Measurements from ENCODE around the gene TMED1.

DNA sequence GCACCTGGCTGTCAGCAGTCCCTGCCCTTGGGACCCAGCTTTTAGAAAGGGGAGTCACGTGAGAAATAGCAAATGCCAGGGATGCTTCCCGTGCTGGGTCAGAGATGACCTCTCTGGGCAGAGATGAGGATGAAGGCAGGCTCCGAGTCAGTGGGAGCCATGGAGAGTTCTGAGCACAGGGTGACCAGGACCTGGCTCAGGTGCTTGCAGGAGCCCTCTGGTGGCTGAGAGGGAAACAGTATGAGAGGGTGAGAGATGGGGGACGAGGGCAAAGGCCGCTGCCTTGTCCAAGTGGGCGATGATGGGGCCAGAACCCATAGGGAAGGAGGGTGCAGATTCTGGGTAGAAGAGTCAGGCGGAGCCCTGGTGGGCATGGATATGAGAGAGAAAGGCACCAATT, 15.8 kb downstream of the TMED1 start:
- TF ChIP-seq CTCF (IDR thresholded peaks at IDR 0.05) (no peak), POLR2A (IDR thresholded peaks at IDR 0.05) (no peak), POLR2AphosphoS5 (IDR thresholded peaks at IDR 0.05) (no peak), EP300 (IDR thresholded peaks at IDR 0.05) (no peak)
